Keratinocyte (primary cell): ENCODE measurements around the gene MAP7D2. TPM values are rescaled to one million over a fixed set of nuclear protein-coding genes. Genes with fewer than 3 reads are reported as not detected.

Source experiments
- DNase-seq: peaks from one replicate; pipeline ENCODE4 v3.0.0-alpha.2; 2011; ENCODE audit warnings: low read depth, missing footprints, low spot score
- FAIRE-seq: peaks from 2 replicates; lab custom pipeline; 2011; peaks lifted over from hg19 to GRCh38; lab: Jason Lieb, UNC
- H2AFZ ChIP-seq: 2 replicates; pipeline ENCODE4 v1.6.0; 2012; ENCODE audit warnings: low read length, control low read depth, inconsistent platforms; ENCODE audit not compliant: control insufficient read depth
- H3K27ac ChIP-seq: 2 replicates; pipeline ENCODE4 v1.5.1; 2011; ENCODE audit warnings: low read length; ENCODE audit not compliant: control insufficient read depth, insufficient read depth
- H3K27me3 ChIP-seq: 3 replicates; pipeline ENCODE4 v1.6.0; 2011; ENCODE audit warnings: low read length; ENCODE audit not compliant: control insufficient read depth, insufficient read depth; ENCODE audit errors: extremely low read depth
- H3K36me3 ChIP-seq, 2 experiments: 2 replicates in 1 of 2; 3 replicates in 1 of 2; pipeline ENCODE4 v1.5.1; 2011; ENCODE audit warnings: low read length in 2 of 2, mild to moderate bottlenecking in 1 of 2; ENCODE audit not compliant: control insufficient read depth in 2 of 2, insufficient read depth in 2 of 2; ENCODE audit errors: extremely low read depth in 1 of 2
- H3K4me1 ChIP-seq: 3 replicates; pipeline ENCODE4 v1.5.1; 2011; ENCODE audit warnings: low read length; ENCODE audit not compliant: control insufficient read depth, insufficient read depth; ENCODE audit errors: extremely low read depth
- H3K4me2 ChIP-seq: 3 replicates; pipeline ENCODE4 v1.6.0; 2011; ENCODE audit warnings: low read depth, low read length; ENCODE audit not compliant: control insufficient read depth, insufficient read depth; ENCODE audit errors: extremely low read depth
- H3K4me3 ChIP-seq, 3 experiments: fragments of 200-600 bp in 1 of 3; sonication (generic) in 1 of 3; 2 replicates in 2 of 3; 3 replicates in 1 of 3; pipeline ENCODE4 v1.5.1; 2011 to 2016; ENCODE audit warnings: low read length in 3 of 3, mild to moderate bottlenecking in 3 of 3, control low read depth in 2 of 3, inconsistent platforms in 1 of 3, low read depth in 1 of 3, mixed read lengths in 1 of 3, mixed run types in 1 of 3, moderate library complexity in 1 of 3; ENCODE audit not compliant: control insufficient read depth in 2 of 3, insufficient read depth in 2 of 3; ENCODE audit errors: extremely low read depth in 1 of 3
- H3K79me2 ChIP-seq: 2 replicates; pipeline ENCODE4 v1.6.0; 2012; ENCODE audit warnings: low read length; ENCODE audit not compliant: control insufficient read depth, insufficient read depth
- H3K9ac ChIP-seq: 3 replicates; pipeline ENCODE4 v1.6.0; 2011; ENCODE audit warnings: low read length; ENCODE audit not compliant: control insufficient read depth, insufficient read depth; ENCODE audit errors: extremely low read depth
- H3K9me1 ChIP-seq: 3 replicates; pipeline ENCODE4 v1.6.0; 2011; ENCODE audit warnings: low read length; ENCODE audit not compliant: control insufficient read depth, insufficient read depth; ENCODE audit errors: extremely low read depth
- H3K9me3 ChIP-seq: 2 replicates; pipeline ENCODE4 v1.5.1; 2012; ENCODE audit warnings: low read depth, low read length; ENCODE audit not compliant: control insufficient read depth
- H4K20me1 ChIP-seq: 3 replicates; pipeline ENCODE4 v1.6.0; 2011; ENCODE audit warnings: low read length; ENCODE audit not compliant: control insufficient read depth, insufficient read depth; ENCODE audit errors: extremely low read depth
- EZH2 ChIP-seq: IDR thresholded peaks from one replicate; pipeline ENCODE4 v1.6.1; 2012; ENCODE audit warnings: inconsistent platforms, mild to moderate bottlenecking, low read length, moderate library complexity
- dilution Hi-C: fragments of 300-500 bp; cut with MboI; formaldehyde crosslinking; loops from one replicate; pipeline ENCODE4 v1.7.0; 2020; ENCODE audit warnings: low sequenced_read_pairs; ENCODE audit not compliant: extremely low pct_ligation_motif_present
- polyA plus RNA-seq, 5 experiments: library from polyadenylated mRNA; depleted of rRNA in 3 of 5; stranded (reverse) in 3 of 5; stranded (forward) in 1 of 5; unstranded in 1 of 5; fragments of >200 nt; gene quantifications; 1 replicate in 1 of 5; 2 replicates in 3 of 5; 3 replicates in 1 of 5; pipeline versions ENCODE4 v1.2.1 to v1.2.3, GENCODE V29; 2011 to 2012; ENCODE audit warnings: missing spikeins in 2 of 5, low read depth in 1 of 5, low replicate concordance in 1 of 5
- TF ChIP-seq, protein P1 (sequence below), 3 experiments: IDR thresholded peaks in 1 of 3; conservative IDR thresholded peaks in 1 of 3; optimal IDR thresholded peaks in 1 of 3; 2 replicates in 2 of 3; 3 replicates in 1 of 3; pipeline versions ENCODE3 to v1.5.1; 2011; ENCODE audit warnings: low read length in 3 of 3, mild to moderate bottlenecking in 3 of 3, moderate library complexity in 2 of 3, control low read depth in 1 of 3, inconsistent platforms in 1 of 3; ENCODE audit not compliant: insufficient read depth in 2 of 3; ENCODE audit errors: extremely low read depth in 1 of 3

The MAP7D2 gene
- polyA plus RNA-seq, 1 donor (not counting 4 experiments of a cell fraction or from before 2014, with no cell fraction given), result 0.76 TPM

DNA sequence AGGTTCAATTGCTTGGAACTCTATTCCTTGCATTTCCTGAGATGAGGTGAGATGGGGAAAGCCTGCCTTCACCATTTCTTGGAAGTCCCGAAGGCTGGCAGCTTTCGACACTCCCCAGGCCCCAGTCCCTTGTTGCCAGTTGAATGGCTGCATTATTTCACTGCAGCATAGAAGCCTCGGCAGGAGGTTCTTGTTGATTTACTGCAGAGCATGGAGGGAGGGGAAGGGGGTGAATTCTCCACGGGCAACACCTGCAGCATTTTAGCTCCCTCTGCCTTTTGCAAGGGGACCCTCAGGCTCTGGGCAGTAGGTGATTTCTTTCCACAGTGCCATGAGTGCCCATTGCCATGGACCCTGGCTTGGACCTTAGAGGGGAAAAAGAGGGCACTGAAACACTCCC, 115.1 kb downstream of the MAP7D2 start:
- Histone ChIP-seq H3K9ac (no peak overlapping the region), H3K79me2 (no peaks in the 10 kb centered on the region), H3K4me2 (no peak overlapping the region), H3K27ac (no peak overlapping the region), H2AFZ (no peak overlapping the region), H3K27me3 (no peaks in the 10 kb centered on the region), H4K20me1 (no peaks in the 10 kb centered on the region), H3K4me1 (no peaks in the 10 kb centered on the region), H3K9me1 (no peaks in the 10 kb centered on the region), H3K4me3 (no peak overlapping the region), H3K36me3 (no peaks in the 10 kb centered on the region), H3K9me3 (no peaks in the 10 kb centered on the region)
- dilution Hi-C loops, result no loop called here
- FAIRE-seq (no peak), DNase-seq (no peak)
- TF ChIP-seq, protein P1, sequence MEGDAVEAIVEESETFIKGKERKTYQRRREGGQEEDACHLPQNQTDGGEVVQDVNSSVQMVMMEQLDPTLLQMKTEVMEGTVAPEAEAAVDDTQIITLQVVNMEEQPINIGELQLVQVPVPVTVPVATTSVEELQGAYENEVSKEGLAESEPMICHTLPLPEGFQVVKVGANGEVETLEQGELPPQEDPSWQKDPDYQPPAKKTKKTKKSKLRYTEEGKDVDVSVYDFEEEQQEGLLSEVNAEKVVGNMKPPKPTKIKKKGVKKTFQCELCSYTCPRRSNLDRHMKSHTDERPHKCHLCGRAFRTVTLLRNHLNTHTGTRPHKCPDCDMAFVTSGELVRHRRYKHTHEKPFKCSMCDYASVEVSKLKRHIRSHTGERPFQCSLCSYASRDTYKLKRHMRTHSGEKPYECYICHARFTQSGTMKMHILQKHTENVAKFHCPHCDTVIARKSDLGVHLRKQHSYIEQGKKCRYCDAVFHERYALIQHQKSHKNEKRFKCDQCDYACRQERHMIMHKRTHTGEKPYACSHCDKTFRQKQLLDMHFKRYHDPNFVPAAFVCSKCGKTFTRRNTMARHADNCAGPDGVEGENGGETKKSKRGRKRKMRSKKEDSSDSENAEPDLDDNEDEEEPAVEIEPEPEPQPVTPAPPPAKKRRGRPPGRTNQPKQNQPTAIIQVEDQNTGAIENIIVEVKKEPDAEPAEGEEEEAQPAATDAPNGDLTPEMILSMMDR (optimal IDR thresholded peaks at IDR 0.05 in 1 of 3, IDR thresholded peaks at IDR 0.05 in 1 of 3, conservative IDR thresholded peaks at IDR 0.05 in 1 of 3; ENCODE audit: extremely low read depth in 1 of 3, insufficient read depth in 2 of 3, low read length in 3 of 3), result no peak
- TF ChIP-seq EZH2, result no peak

DNA sequence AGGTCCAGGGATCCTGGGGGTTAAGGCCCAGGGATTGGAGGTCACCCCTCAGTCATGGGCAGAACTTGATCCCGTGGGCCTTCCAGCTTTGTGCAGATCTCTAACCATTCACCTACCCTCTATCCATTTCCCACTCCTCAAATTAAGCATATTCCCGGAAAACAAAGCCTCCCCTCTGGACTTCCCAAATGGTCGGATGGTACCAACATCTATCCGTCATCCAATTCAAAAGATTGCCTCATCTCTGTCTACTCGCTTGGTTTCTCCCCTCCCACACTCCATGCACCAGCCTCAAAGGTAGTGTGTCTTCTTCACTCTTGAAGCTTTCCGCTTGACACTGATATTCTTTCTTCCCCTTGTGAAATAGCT, 125.4 kb downstream of the MAP7D2 start:
- dilution Hi-C loops, result no loop called here
- H3K9ac ChIP-seq, result no peak overlapping the region

More for the DNA sequence above, 125.4 kb downstream of the MAP7D2 start:
- H3K4me3 ChIP-seq, result peak overlapping the region in 2 of 3 experiments; percentile 15 to 75
- H3K4me1 ChIP-seq, result no peaks in the 10 kb centered on the region
- H3K9me1 ChIP-seq, result no peaks in the 10 kb centered on the region
- no peaks in the 10 kb centered on the region for H3K27me3 ChIP-seq
- no peak overlapping the region for H3K27ac ChIP-seq
- TF ChIP-seq, protein P1 (optimal IDR thresholded peaks at IDR 0.05 in 1 of 3, IDR thresholded peaks at IDR 0.05 in 1 of 3, conservative IDR thresholded peaks at IDR 0.05 in 1 of 3; ENCODE audit: extremely low read depth in 1 of 3, insufficient read depth in 2 of 3, low read length in 3 of 3), result no peak
- no peak for TF ChIP-seq EZH2
- no peak for FAIRE-seq
- no peaks in the 10 kb centered on the region for H3K9me3 ChIP-seq
- H3K79me2 ChIP-seq, result no peaks in the 10 kb centered on the region
- no peak for DNase-seq
- H3K4me2 ChIP-seq, result peak overlapping the region; percentile 49
- H4K20me1 ChIP-seq, result no peaks in the 10 kb centered on the region
- peak overlapping the region; percentile 11 for H2AFZ ChIP-seq
- no peaks in the 10 kb centered on the region for H3K36me3 ChIP-seq
